Thyroid gland (tissue), 4 donors: Measurements from ENCODE around the gene KYNU. TPM values are rescaled to one million over a fixed set of nuclear protein-coding genes. Genes with fewer than 3 reads are reported as not detected.

Experiments
- DNase-seq, 2 donors: peaks; one replicate each; pipeline ENCODE4 v3.0.0-alpha.2; 2019
- H3K27ac ChIP-seq, 3 donors: fragments of 200-600 bp; sonication (generic); 1 replicate in 2 of 3; 2 replicates in 1 of 3; pipeline ENCODE4 v1.5.1; 2016 to 2019; ENCODE audit warnings: mild to moderate bottlenecking in 1 of 3, moderate library complexity in 1 of 3
- H3K27me3 ChIP-seq: fragments of 200-600 bp; sonication (generic); one replicate; pipeline ENCODE4 v1.5.1; 2019
- H3K36me3 ChIP-seq, 2 donors: fragments of 200-600 bp; sonication (generic); one replicate each; pipeline ENCODE4 v1.5.1; 2016 to 2019
- H3K4me1 ChIP-seq, 2 donors: fragments of 200-600 bp; sonication (generic); one replicate each; pipeline ENCODE4 v1.5.1; 2017 to 2019
- H3K4me3 ChIP-seq, 3 donors: fragments of 200-600 bp; sonication (generic); replicated peaks in 1 of 3; 1 replicate in 2 of 3; 2 replicates in 1 of 3; pipeline ENCODE4 v1.5.1; 2016; ENCODE audit warnings: mild to moderate bottlenecking in 1 of 3
- H3K9me3 ChIP-seq: fragments of 200-600 bp; sonication (generic); one replicate; pipeline ENCODE4 v1.5.1; 2017
- POLR2A ChIP-seq, 2 donors: fragments of 450-650 bp; IDR thresholded peaks; one replicate each; pipeline ENCODE4 v1.6.1; 2017; ENCODE audit warnings: antibody characterized with exemption in 2 of 2, mild to moderate bottlenecking in 2 of 2, moderate library complexity in 1 of 2
- WGBS, 2 donors: methylation state at CpG; one replicate each; pipeline ENCODE4 v1.1.5; 2017; 5-methylcytosine and 5-hydroxymethylcytosine counted together
- intact Hi-C: fragments of 100-400 bp; cut with DNase I; formaldehyde crosslinking; loops from one replicate; pipeline ENCODE4 v1.15.1; 2023
- total RNA-seq, 4 donors: library from RNA; depleted of rRNA; stranded (reverse); fragments of >200 nt; gene quantifications; one replicate each; pipeline ENCODE4 v1.2.3, GENCODE V29; 2016
- TF ChIP-seq, protein P1 (sequence below), 6 experiments: fragments of 200-600 bp in 3 of 6; fragments of 450-650 bp in 3 of 6; sonication (generic) in 3 of 6; IDR thresholded peaks; one replicate each; pipeline ENCODE4 v1.5.1; 2016 to 2019; ENCODE audit warnings: antibody characterized with exemption in 6 of 6, mild to moderate bottlenecking in 2 of 6, inconsistent platforms in 1 of 6, moderate library complexity in 1 of 6

Gene KYNU
- total RNA-seq, 4 donors from 2014 or later, result 0.93 to 7.8 (median 4.5) TPM

DNA sequence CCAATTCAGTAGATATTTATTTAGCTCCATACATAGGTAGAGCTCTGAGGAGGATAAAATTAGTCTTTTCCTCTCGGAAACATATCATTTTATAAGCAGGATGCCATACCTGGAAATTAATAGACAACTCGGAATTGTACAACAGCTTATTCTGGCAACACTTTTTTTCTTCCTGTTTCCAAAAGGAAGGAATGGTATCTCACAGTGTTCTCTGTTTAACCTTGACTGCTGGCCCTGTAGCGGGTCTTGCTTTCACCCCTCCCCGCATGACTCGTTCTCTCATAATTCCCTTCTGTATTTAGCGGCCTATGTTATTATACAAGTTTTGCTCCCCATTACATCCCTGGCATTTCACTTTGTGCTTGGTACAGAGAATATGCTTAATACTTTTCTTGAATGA lies 2.5 kb upstream of the KYNU start:
- no peaks in the 10 kb centered on the region for H3K36me3 ChIP-seq
- no peak overlapping the region for H3K27ac ChIP-seq
- intact Hi-C loops, result no loop called here
- TF ChIP-seq, protein P1, sequence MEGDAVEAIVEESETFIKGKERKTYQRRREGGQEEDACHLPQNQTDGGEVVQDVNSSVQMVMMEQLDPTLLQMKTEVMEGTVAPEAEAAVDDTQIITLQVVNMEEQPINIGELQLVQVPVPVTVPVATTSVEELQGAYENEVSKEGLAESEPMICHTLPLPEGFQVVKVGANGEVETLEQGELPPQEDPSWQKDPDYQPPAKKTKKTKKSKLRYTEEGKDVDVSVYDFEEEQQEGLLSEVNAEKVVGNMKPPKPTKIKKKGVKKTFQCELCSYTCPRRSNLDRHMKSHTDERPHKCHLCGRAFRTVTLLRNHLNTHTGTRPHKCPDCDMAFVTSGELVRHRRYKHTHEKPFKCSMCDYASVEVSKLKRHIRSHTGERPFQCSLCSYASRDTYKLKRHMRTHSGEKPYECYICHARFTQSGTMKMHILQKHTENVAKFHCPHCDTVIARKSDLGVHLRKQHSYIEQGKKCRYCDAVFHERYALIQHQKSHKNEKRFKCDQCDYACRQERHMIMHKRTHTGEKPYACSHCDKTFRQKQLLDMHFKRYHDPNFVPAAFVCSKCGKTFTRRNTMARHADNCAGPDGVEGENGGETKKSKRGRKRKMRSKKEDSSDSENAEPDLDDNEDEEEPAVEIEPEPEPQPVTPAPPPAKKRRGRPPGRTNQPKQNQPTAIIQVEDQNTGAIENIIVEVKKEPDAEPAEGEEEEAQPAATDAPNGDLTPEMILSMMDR (IDR thresholded peaks at IDR 0.05), result no peak
- no peak for TF ChIP-seq POLR2A (IDR thresholded peaks at IDR 0.05)
- no peak overlapping the region for H3K4me3 ChIP-seq
- 88 to 89% methylated on average over 6 of the region's 6 CpGs for WGBS, 2 donors
- no peaks in the 10 kb centered on the region for H3K27me3 ChIP-seq
- peaks cover 0 to 5% of the 10 kb centered on the region in 2 donors for H3K4me1 ChIP-seq
- no peaks in the 10 kb centered on the region for H3K9me3 ChIP-seq
- DNase-seq, result no peak

DNA sequence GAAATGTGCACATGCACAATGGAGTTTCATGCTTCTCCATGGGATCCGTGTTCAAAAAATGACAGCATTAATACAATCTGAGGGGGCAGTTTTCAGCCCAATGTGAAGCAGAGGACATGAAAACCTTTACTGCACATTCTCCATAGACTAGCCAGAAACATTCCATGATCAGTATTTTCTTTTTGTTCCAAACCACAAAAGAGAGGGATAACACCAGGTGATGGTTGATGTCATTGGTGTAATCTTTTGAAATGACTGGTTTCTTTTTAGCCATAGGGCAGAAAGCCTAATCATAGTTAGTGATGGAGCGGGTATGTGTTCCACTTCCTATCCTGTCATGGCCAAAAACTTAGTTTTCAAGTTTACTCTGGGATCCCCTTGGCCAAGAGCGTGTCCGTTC lies 1.8 kb upstream of the KYNU start:
- no peak for DNase-seq
- H3K9me3 ChIP-seq, result no peaks in the 10 kb centered on the region
- H3K27ac ChIP-seq, result no peak overlapping the region
- WGBS, 2 donors, result 95 to 96% methylated on average over 4 of the region's 4 CpGs
- no peaks in the 10 kb centered on the region for H3K27me3 ChIP-seq
- intact Hi-C loops, result no loop called here
- H3K36me3 ChIP-seq, result no peaks in the 10 kb centered on the region
- TF ChIP-seq, protein P1 (IDR thresholded peaks at IDR 0.05), result no peak
- no peak for TF ChIP-seq POLR2A (IDR thresholded peaks at IDR 0.05)
- peaks cover 0 to 5% of the 10 kb centered on the region in 2 donors for H3K4me1 ChIP-seq
- no peak overlapping the region for H3K4me3 ChIP-seq

DNA sequence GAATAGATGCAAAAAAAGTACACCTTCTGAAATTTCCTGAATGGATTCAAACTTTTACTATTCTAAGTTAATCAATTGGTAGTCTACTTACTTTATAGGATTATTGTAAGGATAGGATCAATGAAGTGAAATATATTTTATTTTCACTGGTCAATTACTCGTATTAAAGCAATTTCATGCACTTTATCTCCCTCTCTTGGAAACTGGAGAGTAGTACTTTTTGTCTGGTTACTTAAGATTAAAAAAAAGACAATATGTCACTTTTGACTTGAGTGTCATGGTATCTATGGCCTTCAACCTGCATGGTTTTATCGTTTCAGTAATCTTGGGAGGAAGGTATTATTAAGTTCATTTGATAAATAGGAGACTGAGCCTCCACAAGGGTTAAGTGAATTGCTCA lies 1.0 kb upstream of the KYNU start:
- Histone ChIP-seq H3K36me3 (no peaks in the 10 kb centered on the region), H3K27me3 (no peaks in the 10 kb centered on the region), H3K4me1 (peaks cover 0 to 5% of the 10 kb centered on the region in 2 donors), H3K27ac (no peak overlapping the region), H3K4me3 (no peak overlapping the region), H3K9me3 (no peaks in the 10 kb centered on the region)
- no peak for DNase-seq
- 80 to 82% methylated on average over 2 of the region's 2 CpGs for WGBS, 2 donors
- no peak for TF ChIP-seq POLR2A (IDR thresholded peaks at IDR 0.05)
- TF ChIP-seq, protein P1 (IDR thresholded peaks at IDR 0.05), result no peak
- intact Hi-C loops, result no loop called here

DNA sequence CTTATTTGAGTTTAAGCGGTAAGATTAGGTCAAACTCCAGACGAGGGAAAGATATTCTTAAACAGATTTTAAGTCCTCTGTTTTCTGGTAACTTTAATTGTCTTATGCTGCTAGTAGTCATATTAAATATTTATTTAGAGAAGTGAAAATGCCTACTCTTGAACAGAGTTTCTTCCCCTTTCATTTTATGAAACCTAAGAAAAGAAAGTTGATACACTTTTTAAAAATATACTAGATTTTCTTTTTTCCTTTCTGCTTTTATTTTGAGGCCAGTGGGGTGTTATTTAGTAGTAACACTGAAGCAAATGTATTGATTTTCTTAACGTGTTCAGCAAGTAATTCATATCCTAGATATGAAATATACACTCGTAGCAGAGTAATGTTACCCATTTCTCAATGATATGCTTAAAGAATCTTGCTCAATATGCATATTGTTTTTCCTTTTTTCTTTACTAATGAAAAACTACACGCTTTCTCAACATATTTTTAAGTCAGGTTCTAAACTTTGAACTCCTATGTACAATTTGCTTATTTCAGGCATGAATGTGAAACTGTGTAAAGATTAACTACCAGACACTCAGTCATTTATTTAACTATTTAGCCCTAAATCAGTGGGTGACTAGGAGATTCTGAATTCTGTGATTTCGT lies 691 bp downstream of the KYNU start:
- Histone ChIP-seq H3K4me3 (no peak overlapping the region), H3K9me3 (no peaks in the 10 kb centered on the region), H3K27ac (no peak overlapping the region), H3K36me3 (no peaks in the 10 kb centered on the region), H3K4me1 (peaks cover 0 to 5% of the 10 kb centered on the region in 2 donors), H3K27me3 (no peaks in the 10 kb centered on the region)
- 79 to 84% methylated on average over 6 of the region's 6 CpGs for WGBS, 2 donors
- intact Hi-C loops, result no loop called here
- no peak for DNase-seq
- TF ChIP-seq, protein P1 (IDR thresholded peaks at IDR 0.05), result no peak
- TF ChIP-seq POLR2A (IDR thresholded peaks at IDR 0.05), result no peak

DNA sequence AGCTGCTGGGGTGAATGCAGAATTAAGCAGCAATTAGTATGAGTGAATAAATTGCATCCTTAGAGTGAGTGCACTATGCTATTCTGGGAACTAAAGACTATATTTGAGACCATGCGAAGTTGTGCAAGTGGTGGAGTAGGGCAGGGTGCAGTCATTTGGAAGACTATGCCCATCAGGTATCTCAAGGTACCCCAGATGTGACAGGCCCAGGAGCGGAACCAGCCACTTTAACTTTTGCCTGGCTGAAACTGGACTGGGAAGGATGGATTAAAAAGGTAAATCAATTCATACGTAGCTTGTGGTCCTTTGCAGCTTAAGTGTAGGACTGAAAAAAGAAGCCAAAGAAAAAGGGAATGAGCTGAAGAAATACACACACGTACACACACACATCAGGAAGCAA lies 1.7 kb downstream of the KYNU start:
- intact Hi-C loops, result no loop called here
- TF ChIP-seq POLR2A (IDR thresholded peaks at IDR 0.05), result no peak
- Histone ChIP-seq H3K4me3 (no peak overlapping the region), H3K9me3 (no peaks in the 10 kb centered on the region), H3K36me3 (no peaks in the 10 kb centered on the region), H3K27me3 (no peaks in the 10 kb centered on the region), H3K27ac (no peak overlapping the region), H3K4me1 (peaks cover 0 to under 1% of the 10 kb centered on the region in 2 donors)
- WGBS, 2 donors, result 90 to 91% methylated on average over 4 of the region's 4 CpGs
- DNase-seq, result no peak
